Superior temporal gyrus (tissue), 1 donor: Measurements from ENCODE around the gene KRTAP10-4.

ENCODE experiments used
- DNase-seq: peaks from one replicate; pipeline ENCODE4 v3.0.0-alpha.2; 2016; ENCODE audit errors: extremely low spot score

KRTAP10-4 gene

GRCh38 chr21:44616591-44616926 lies 43.0 kb downstream of the KRTAP10-4 start:
- DNase-seq: no peak

GRCh38 chr21:44617071-44617501 lies 43.6 kb downstream of the KRTAP10-4 start:
- no peak for DNase-seq

GRCh38 chr21:44618504-44618903 lies 45.0 kb downstream of the KRTAP10-4 start:
- DNase-seq: no peak

- DNase-seq: no peak
Observed at GRCh38 chr21:44618909-44619308, 45.4 kb downstream of the KRTAP10-4 start.

- DNase-seq: no peak
Observed at GRCh38 chr21:44619886-44620285, 46.4 kb downstream of the KRTAP10-4 start.

- DNase-seq: no peak
Observed at GRCh38 chr21:44623575-44623974, 50.0 kb downstream of the KRTAP10-4 start.
